Measurements from ENCODE around the gene AGBL3.

Gene AGBL3

GRCh38 chr7:135151132-135151531 is 164.8 kb downstream of the AGBL3 start:
- DNase-seq, result no peak

- DNase-seq, result no peak
Measured at GRCh38 chr7:135151533-135151932, 165.2 kb downstream of the AGBL3 start.

- DNase-seq, result no peak
Measured at GRCh38 chr7:135152442-135152841, 166.1 kb downstream of the AGBL3 start.

GRCh38 chr7:135154734-135155133 is 168.4 kb downstream of the AGBL3 start:
- no peak for DNase-seq

GRCh38 chr7:135156290-135156689 is 170.0 kb downstream of the AGBL3 start:
- DNase-seq, result no peak

- no peak for DNase-seq
Measured at GRCh38 chr7:135158141-135158655, 171.9 kb downstream of the AGBL3 start.

- no peak for DNase-seq
Measured at GRCh38 chr7:135158874-135159273, 172.6 kb downstream of the AGBL3 start.

- DNase-seq, result no peak
Measured at GRCh38 chr7:135159359-135160085, 173.2 kb downstream of the AGBL3 start.

GRCh38 chr7:135160098-135160857 is 174.0 kb downstream of the AGBL3 start:
- no peak for DNase-seq

GRCh38 chr7:135160858-135161653 is 174.7 kb downstream of the AGBL3 start:
- DNase-seq, result no peak

GRCh38 chr7:135161669-135162068 is 175.4 kb downstream of the AGBL3 start:
- no peak for DNase-seq

- DNase-seq, result no peak
Measured at GRCh38 chr7:135162382-135163001, 176.2 kb downstream of the AGBL3 start.

GRCh38 chr7:135164357-135165061 is 178.2 kb downstream of the AGBL3 start:
- no peak for DNase-seq

- no peak for DNase-seq
Measured at GRCh38 chr7:135165862-135166261, 179.6 kb downstream of the AGBL3 start.

GRCh38 chr7:135166338-135166990 is 180.2 kb downstream of the AGBL3 start:
- no peak for DNase-seq

GRCh38 chr7:135167365-135167917 is 181.1 kb downstream of the AGBL3 start:
- DNase-seq, result no peak

- DNase-seq, result no peak
Measured at GRCh38 chr7:135168001-135168400, 181.7 kb downstream of the AGBL3 start.

- DNase-seq, result no peak
Measured at GRCh38 chr7:135168489-135169140, 182.3 kb downstream of the AGBL3 start.

GRCh38 chr7:135169141-135169963 is 183.0 kb downstream of the AGBL3 start:
- DNase-seq, result peak; percentile 82

- DNase-seq, result no peak
Measured at GRCh38 chr7:135169964-135170273, 183.6 kb downstream of the AGBL3 start.
